ENCODE measurements around the gene NEGR1. TPM values are rescaled to one million over a fixed set of nuclear protein-coding genes. Genes with fewer than 3 reads are reported as not detected.

Gene NEGR1
- total RNA-seq, 4 donors from 2014 or later, result 1.6 to 4.7 (median 2.3) TPM

GRCh38 chr1:71660411-71660810, 621.9 kb downstream of the NEGR1 start:
- TF ChIP-seq, protein P1, sequence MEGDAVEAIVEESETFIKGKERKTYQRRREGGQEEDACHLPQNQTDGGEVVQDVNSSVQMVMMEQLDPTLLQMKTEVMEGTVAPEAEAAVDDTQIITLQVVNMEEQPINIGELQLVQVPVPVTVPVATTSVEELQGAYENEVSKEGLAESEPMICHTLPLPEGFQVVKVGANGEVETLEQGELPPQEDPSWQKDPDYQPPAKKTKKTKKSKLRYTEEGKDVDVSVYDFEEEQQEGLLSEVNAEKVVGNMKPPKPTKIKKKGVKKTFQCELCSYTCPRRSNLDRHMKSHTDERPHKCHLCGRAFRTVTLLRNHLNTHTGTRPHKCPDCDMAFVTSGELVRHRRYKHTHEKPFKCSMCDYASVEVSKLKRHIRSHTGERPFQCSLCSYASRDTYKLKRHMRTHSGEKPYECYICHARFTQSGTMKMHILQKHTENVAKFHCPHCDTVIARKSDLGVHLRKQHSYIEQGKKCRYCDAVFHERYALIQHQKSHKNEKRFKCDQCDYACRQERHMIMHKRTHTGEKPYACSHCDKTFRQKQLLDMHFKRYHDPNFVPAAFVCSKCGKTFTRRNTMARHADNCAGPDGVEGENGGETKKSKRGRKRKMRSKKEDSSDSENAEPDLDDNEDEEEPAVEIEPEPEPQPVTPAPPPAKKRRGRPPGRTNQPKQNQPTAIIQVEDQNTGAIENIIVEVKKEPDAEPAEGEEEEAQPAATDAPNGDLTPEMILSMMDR (IDR thresholded peaks at IDR 0.05), result no peak
- no peak for TF ChIP-seq POLR2A (IDR thresholded peaks at IDR 0.05)
- no peaks in the 10 kb centered on the region for H3K9me3 ChIP-seq

DNA sequence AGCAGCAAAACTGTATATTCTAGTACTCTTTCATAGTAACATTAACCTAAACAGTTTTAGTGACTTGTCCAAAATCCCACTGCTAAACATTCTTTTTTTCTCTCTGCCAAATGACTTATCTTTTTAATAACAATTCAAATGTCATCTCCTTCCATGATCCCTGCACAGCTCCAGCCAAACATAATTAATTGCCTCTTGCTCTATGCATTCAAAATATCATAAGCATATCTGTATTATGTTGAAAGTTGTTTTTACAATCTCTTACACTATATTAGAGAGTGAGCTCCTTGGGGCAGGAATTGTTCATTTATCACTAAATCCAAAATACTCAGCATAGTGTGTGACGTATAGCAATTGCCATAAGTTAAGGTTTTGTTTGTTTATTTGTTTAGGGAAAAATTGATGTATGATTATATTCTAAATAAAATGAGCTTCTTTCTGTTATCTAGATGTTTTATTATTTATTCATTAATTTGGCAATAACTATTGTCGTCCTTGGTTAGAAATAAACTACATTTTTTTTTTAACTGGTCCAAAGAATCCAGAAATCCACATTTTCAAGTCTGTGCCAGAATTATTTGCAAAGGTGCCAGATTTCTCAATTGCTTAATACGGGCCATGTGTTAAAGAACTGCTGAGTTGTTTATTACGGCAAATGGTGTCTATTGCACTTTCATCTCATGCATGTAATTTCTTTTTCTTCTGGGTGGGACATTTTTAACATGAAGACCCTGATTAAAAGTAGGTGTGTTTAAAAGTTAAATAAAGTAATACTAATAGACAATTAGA, 624.3 kb downstream of the NEGR1 start:
- no peaks in the 10 kb centered on the region for H3K36me3 ChIP-seq
- DNase-seq, result no peak
- H3K27ac ChIP-seq, result no peak overlapping the region
- TF ChIP-seq POLR2A (IDR thresholded peaks at IDR 0.05), result no peak
- TF ChIP-seq, protein P1 (IDR thresholded peaks at IDR 0.05), result no peak
- no peaks in the 10 kb centered on the region for H3K9me3 ChIP-seq
- no peak overlapping the region for H3K4me3 ChIP-seq
- no peaks in the 10 kb centered on the region for H3K27me3 ChIP-seq
- no peaks in the 10 kb centered on the region for H3K4me1 ChIP-seq

More at GRCh38 chr1:71660411-71660810, 621.9 kb downstream of the NEGR1 start:
- H3K4me3 ChIP-seq, result no peak overlapping the region
- H3K36me3 ChIP-seq, result no peaks in the 10 kb centered on the region
- no peak for DNase-seq
- no peaks in the 10 kb centered on the region for H3K4me1 ChIP-seq
- no peak overlapping the region for H3K27ac ChIP-seq
- no peaks in the 10 kb centered on the region for H3K27me3 ChIP-seq

DNA sequence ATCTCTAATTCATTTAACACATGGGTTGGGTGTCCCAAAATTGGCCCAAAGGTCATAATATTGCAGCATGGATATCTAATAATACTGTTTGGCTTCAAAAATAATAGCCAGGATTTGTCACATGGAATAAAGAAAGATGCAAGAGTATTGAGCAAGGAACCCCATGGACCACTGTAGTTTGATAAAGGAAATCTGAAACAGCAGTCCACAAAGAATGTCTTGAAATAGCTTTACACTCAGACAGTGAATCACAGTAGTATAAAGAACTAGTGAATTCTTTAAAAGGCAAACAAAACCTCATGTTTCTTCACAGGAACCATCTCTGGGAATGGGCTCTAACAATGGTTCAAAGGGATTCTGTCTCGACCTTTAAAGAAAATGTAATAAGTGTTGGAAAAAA, 625.4 kb downstream of the NEGR1 start:
- Histone ChIP-seq H3K4me1 (no peaks in the 10 kb centered on the region), H3K36me3 (no peaks in the 10 kb centered on the region), H3K27ac (no peak overlapping the region), H3K4me3 (no peak overlapping the region), H3K27me3 (no peaks in the 10 kb centered on the region), H3K9me3 (no peaks in the 10 kb centered on the region)
- no peak for TF ChIP-seq POLR2A (IDR thresholded peaks at IDR 0.05)
- TF ChIP-seq, protein P1 (IDR thresholded peaks at IDR 0.05), result no peak
- DNase-seq, result no peak

DNA sequence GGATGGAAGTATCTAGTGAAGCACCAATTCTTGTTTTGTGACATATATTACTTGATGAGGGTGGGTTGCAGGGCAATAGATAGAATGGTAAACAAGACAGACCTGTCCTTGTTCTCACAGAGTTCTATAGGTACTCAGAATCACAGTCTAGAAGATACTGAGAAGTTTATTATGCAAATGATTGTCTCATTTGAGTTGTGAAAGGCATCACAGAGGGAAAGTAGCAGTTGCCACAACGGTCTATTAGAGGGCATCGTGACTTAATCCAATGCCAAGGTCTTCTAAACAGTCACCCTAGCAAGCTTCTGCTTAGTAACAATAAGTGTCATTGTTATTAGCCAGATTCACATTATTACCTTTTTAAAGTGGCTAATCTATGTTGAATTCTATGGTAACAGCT, 626.7 kb downstream of the NEGR1 start:
- Histone ChIP-seq H3K4me1 (no peaks in the 10 kb centered on the region), H3K36me3 (no peaks in the 10 kb centered on the region), H3K4me3 (no peak overlapping the region), H3K27me3 (no peaks in the 10 kb centered on the region), H3K9me3 (no peaks in the 10 kb centered on the region), H3K27ac (no peak overlapping the region)
- DNase-seq, result no peak
- no peak for TF ChIP-seq POLR2A (IDR thresholded peaks at IDR 0.05)
- TF ChIP-seq, protein P1 (IDR thresholded peaks at IDR 0.05), result no peak

DNA sequence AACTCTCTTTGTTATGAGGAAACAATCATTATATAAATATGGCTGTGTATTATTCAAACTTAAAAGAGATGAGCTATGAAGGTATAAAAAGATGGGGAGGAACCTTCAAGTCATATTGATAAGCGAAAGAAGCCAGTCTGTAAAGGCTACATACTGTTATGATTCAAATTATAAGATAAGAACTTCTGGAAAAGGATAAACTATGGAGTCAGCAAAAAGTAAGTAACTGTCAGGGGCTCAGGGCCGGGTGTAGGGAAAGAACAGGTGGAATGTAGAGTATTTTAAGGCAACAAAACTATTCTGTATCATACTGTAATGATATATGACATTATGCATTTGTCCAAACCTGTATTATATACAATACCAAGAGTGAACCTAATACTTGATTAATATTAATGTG, 628.4 kb downstream of the NEGR1 start:
- TF ChIP-seq, protein P1 (IDR thresholded peaks at IDR 0.05), result no peak
- TF ChIP-seq POLR2A (IDR thresholded peaks at IDR 0.05), result no peak
- Histone ChIP-seq H3K4me3 (no peak overlapping the region), H3K27ac (no peak overlapping the region), H3K9me3 (no peaks in the 10 kb centered on the region), H3K4me1 (no peaks in the 10 kb centered on the region), H3K36me3 (no peaks in the 10 kb centered on the region), H3K27me3 (no peaks in the 10 kb centered on the region)
- no peak for DNase-seq

Data from Peyer's patch (tissue), 4 donors.